DOHH2 (cell line): ENCODE data around the gene TEX47.

Experiments used
- CTCF ChIP-seq: fragments of 200-600 bp; sonication (generic); IDR thresholded peaks from one replicate; pipeline ENCODE4 v1.5.1; 2014; ENCODE audit warnings: antibody characterized with exemption, mild to moderate bottlenecking, low read depth, low read length; ENCODE audit not compliant: poor library complexity, severe bottlenecking
- EZH2phosphoT487 ChIP-seq: fragments of 200-600 bp; sonication (generic); IDR thresholded peaks from 2 replicates; pipeline ENCODE4 v1.6.1; 2017; ENCODE audit warnings: borderline replicate concordance, mild to moderate bottlenecking, antibody characterized with exemption, low read length, moderate library complexity, mixed read lengths

- TF ChIP-seq CTCF (no peak), EZH2phosphoT487 (no peak)
Measured at GRCh38 chr7:88760136-88760515, 35.4 kb downstream of the TEX47 start.
